Osteocyte (in vitro differentiated cells): ENCODE data around the gene TLX1. TPM values are rescaled to one million over a fixed set of nuclear protein-coding genes. Genes with fewer than 3 reads are reported as not detected.
"Not testable (repeated sequence)": the region's sequence is repeated elsewhere in the genome, so short reads cannot be mapped to it uniquely, and the experiment has no call there.

Experiments
- DNase-seq: peaks from one replicate; pipeline ENCODE4 v3.0.0; 2021; ENCODE audit warnings: mixed read lengths; ENCODE audit not compliant: unreplicated experiment; ENCODE audit errors: extremely low spot score
- H3K27ac Mint-ChIP-seq: one replicate; pipeline ENCODE4 v1.8.0; 2021; ENCODE audit warnings: mild to moderate bottlenecking, mixed read lengths; ENCODE audit not compliant: unreplicated experiment
- H3K27me3 Mint-ChIP-seq: one replicate; pipeline ENCODE4 v1.8.0; 2021; ENCODE audit warnings: mixed read lengths; ENCODE audit not compliant: unreplicated experiment
- H3K36me3 Mint-ChIP-seq: one replicate; pipeline ENCODE4 v1.8.0; 2021; ENCODE audit warnings: mixed read lengths; ENCODE audit not compliant: unreplicated experiment
- H3K4me1 Mint-ChIP-seq: one replicate; pipeline ENCODE4 v1.8.0; 2021; ENCODE audit warnings: mixed read lengths; ENCODE audit not compliant: unreplicated experiment
- H3K4me3 Mint-ChIP-seq: one replicate; pipeline ENCODE4 v1.8.0; 2021; ENCODE audit warnings: mild to moderate bottlenecking, moderate library complexity, mixed read lengths; ENCODE audit not compliant: unreplicated experiment
- H3K9me3 Mint-ChIP-seq: one replicate; pipeline ENCODE4 v1.8.0; 2021; ENCODE audit warnings: mixed read lengths; ENCODE audit not compliant: unreplicated experiment
- CTCF ChIP-seq: fragments of 200-600 bp; sonication (generic); IDR thresholded peaks from 2 replicates; pipeline ENCODE4 v1.5.0; 2021; ENCODE audit warnings: antibody characterized with exemption, mild to moderate bottlenecking, moderate library complexity
- total RNA-seq: library from RNA; stranded (reverse); gene quantifications from 2 replicates; pipeline ENCODE4 v1.2.1, GENCODE V29; 2021

TLX1 gene
- total RNA-seq, 1 donor from 2014 or later, result not detected

DNA sequence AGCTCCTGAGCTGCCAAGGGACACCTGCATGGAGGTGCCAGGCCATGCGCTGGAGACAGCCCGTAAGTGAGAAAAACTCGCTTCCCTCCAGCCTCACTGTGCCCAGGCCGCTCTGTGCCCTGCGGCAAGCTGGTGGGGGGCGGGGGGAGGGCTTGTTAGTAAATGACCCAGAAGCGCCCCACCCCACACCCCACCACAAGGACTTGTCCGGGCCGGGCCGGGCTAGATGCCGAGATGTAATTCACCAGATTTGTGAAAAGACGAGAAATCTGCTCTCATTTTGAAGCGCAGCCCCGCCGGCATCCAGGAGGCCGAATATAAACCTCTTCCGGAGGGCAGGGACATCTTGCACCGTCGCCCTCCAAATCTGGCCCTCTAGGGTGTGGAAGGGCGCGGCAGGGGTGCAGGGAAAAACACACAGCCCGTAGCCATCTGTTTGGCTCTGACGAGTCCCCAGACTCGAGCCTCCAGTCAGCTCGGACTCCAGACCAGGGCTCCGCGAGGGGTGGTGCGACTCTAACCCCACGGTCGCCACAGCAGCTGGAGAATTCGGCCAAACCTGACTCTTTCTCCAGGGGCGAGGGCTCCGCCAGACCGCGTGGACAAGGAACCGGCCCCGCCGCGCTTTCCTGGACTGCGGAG is 14.8 kb downstream of the TLX1 start:
- no peaks in the 10 kb centered on the region for H3K4me1 Mint-ChIP-seq
- H3K9me3 Mint-ChIP-seq, result no peaks in the 10 kb centered on the region
- TF ChIP-seq CTCF, result no peak
- H3K4me3 Mint-ChIP-seq, result no peak overlapping the region
- DNase-seq, result no peak
- H3K36me3 Mint-ChIP-seq, result no peaks in the 10 kb centered on the region
- no peak overlapping the region for H3K27ac Mint-ChIP-seq
- peaks cover 74% of the 10 kb centered on the region for H3K27me3 Mint-ChIP-seq

DNA sequence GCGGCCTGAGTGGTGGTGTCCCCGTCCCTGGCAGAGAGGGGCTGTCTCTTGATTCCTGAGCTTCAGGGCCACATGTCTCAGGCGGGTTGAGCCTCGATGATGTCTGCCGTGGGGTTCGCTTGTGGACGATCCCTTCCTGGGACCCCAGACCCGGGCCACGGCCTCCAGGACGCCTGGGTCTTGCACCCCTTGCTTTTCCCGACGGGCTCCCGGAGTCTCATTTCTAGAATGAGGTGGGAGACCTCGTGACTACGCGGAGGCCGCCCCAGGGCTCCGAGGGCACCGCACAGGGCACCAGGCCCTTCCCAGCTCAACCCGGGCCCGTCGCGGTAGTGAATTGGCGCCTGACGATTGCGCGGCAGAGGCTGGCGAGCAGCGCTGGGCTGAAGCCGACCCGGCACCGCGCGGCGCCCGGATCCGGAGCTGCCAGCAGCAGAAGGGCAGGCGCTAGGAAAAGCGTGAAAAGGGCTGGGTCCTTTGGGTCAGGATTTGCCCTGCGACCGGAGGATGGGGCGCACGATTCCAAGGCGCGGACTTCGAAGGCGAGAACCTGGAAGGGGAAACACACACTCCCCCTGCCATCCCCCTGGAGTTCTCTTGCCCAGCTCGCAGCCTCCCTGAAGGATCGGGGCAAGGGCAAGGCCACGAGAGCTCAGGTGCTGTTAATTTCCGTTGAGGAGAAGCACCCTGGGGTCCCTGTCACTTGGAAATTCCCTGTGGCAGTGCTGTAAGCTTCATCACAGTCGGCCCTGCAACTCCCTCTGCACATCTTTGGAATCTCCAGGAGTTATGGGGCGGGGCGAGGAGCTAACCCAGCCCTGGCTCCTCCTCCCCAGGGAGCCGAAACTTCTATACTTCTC is 15.5 kb downstream of the TLX1 start:
- H3K27ac Mint-ChIP-seq, result no peak overlapping the region
- H3K4me1 Mint-ChIP-seq, result no peaks in the 10 kb centered on the region
- H3K27me3 Mint-ChIP-seq, result peaks cover 72% of the 10 kb centered on the region
- TF ChIP-seq CTCF, result no peak
- no peaks in the 10 kb centered on the region for H3K36me3 Mint-ChIP-seq
- no peak for DNase-seq
- no peaks in the 10 kb centered on the region for H3K9me3 Mint-ChIP-seq
- no peak overlapping the region for H3K4me3 Mint-ChIP-seq

GRCh38 chr10:101151395-101151794 is 20.3 kb downstream of the TLX1 start:
- H3K27ac Mint-ChIP-seq, result no peak overlapping the region
- DNase-seq, result no peak
- no peaks in the 10 kb centered on the region for H3K4me1 Mint-ChIP-seq
- no peak for TF ChIP-seq CTCF
- H3K27me3 Mint-ChIP-seq, result peaks cover 58% of the 10 kb centered on the region
- no peaks in the 10 kb centered on the region for H3K9me3 Mint-ChIP-seq
- no peak overlapping the region for H3K4me3 Mint-ChIP-seq
- H3K36me3 Mint-ChIP-seq, result no peaks in the 10 kb centered on the region

DNA sequence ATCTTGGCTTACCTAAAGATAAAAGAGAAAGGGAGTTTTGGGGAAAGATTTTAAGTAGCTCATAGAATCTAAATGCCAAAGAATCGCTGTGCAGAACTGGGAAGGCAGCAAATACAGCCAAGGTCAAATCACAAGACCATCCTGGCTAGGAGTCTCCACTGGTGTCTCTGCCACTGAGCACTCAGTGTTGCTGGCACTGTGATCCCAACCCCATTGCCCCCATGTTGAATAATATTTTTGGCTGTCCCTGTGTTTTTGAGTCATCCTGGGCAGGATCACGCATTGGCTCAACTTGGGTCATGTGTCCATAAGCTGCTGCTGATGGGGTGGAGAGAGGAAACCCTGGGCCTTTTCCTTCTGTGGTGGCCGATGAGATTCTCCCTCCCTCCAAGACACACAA is 21.2 kb downstream of the TLX1 start:
- Mint-ChIP-seq H3K36me3 (no peaks in the 10 kb centered on the region), H3K27ac (no peak overlapping the region), H3K27me3 (peaks cover 56% of the 10 kb centered on the region), H3K9me3 (no peaks in the 10 kb centered on the region), H3K4me1 (no peaks in the 10 kb centered on the region), H3K4me3 (no peak overlapping the region)
- no peak for DNase-seq
- no peak for TF ChIP-seq CTCF

DNA sequence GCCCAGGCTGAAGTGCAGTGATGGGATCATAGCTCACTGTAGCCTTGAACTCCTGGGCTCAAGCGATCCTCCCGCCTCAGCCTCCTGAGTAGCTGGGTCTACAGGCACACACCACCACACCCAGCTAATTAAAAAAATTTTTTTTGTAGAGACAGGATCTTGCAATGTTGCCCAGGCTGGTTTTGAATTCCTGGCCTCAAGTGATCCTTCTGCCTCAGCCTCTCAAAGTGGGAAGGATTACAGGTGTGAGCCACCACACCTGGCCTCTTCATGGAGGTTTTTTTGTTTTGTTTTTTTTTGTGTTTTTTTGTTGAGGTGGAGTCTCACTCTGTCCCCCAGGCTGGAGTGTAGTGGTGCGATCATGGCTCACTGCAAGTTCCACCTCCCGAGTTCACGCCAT is 23.4 kb downstream of the TLX1 start:
- DNase-seq, H3K9me3 Mint-ChIP-seq, H3K4me3 Mint-ChIP-seq, H3K27ac Mint-ChIP-seq, H3K4me1 Mint-ChIP-seq, H3K36me3 Mint-ChIP-seq: not testable (repeated sequence)
- H3K27me3 Mint-ChIP-seq, result peaks cover 56% of the 10 kb centered on the region
